ENCODE data around the gene MEF2C.

Gene MEF2C

GRCh38 chr5:88888848-88889188, 5.8 kb upstream of the MEF2C start:
- ATAC-seq (no peak), DNase-seq (no peak)

- DNase-seq = no peak
- no peak for ATAC-seq
Observed at GRCh38 chr5:88888291-88888690, 5.3 kb upstream of the MEF2C start.

GRCh38 chr5:88887342-88887741, 4.4 kb upstream of the MEF2C start:
- no peak for DNase-seq
- no peak for ATAC-seq

- ATAC-seq (no peak), DNase-seq (no peak)
Observed at GRCh38 chr5:88886746-88887341, 3.9 kb upstream of the MEF2C start.

- DNase-seq (no peak), ATAC-seq (no peak)
Observed at GRCh38 chr5:88886252-88886651, 3.3 kb upstream of the MEF2C start.

- no peak for ATAC-seq
- DNase-seq = no peak
Observed at GRCh38 chr5:88885002-88885401, 2.0 kb upstream of the MEF2C start.

GRCh38 chr5:88884608-88884877, 1.6 kb upstream of the MEF2C start:
- DNase-seq (no peak), ATAC-seq (no peak)

- no peak for ATAC-seq
- DNase-seq = peak; percentile 37
Observed at GRCh38 chr5:88883836-88884607, 1.0 kb upstream of the MEF2C start.

- DNase-seq = no peak
- no peak for ATAC-seq
Observed at GRCh38 chr5:88882276-88883038, 527 bp downstream of the MEF2C start.

GRCh38 chr5:88881571-88881971, 1.4 kb downstream of the MEF2C start:
- DNase-seq = no peak

GRCh38 chr5:88880201-88880600, 2.8 kb downstream of the MEF2C start:
- ATAC-seq (no peak), DNase-seq (no peak)

More at GRCh38 chr5:88881571-88881971, 1.4 kb downstream of the MEF2C start:
- peak; percentile 17 for ATAC-seq

GRCh38 chr5:88879724-88880123, 3.3 kb downstream of the MEF2C start:
- DNase-seq (no peak), ATAC-seq (no peak)

- ATAC-seq (no peak), DNase-seq (no peak)
Observed at GRCh38 chr5:88878976-88879375, 4.0 kb downstream of the MEF2C start.

GRCh38 chr5:88877826-88878225, 5.2 kb downstream of the MEF2C start:
- no peak for ATAC-seq
- DNase-seq = no peak

GRCh38 chr5:88876714-88877113, 6.3 kb downstream of the MEF2C start:
- no peak for DNase-seq
- ATAC-seq = no peak

GRCh38 chr5:88875341-88876234, 7.4 kb downstream of the MEF2C start:
- no peak for DNase-seq
- ATAC-seq = no peak

- ATAC-seq (no peak), DNase-seq (no peak)
Observed at GRCh38 chr5:88873447-88873846, 9.5 kb downstream of the MEF2C start.

GRCh38 chr5:88872971-88873370, 10.0 kb downstream of the MEF2C start:
- no peak for DNase-seq
- ATAC-seq = no peak

GRCh38 chr5:88870285-88870684, 12.7 kb downstream of the MEF2C start:
- DNase-seq (no peak), ATAC-seq (no peak)

GRCh38 chr5:88868468-88869068, 14.4 kb downstream of the MEF2C start:
- DNase-seq (no peak), ATAC-seq (no peak)

- no peak for ATAC-seq
- no peak for DNase-seq
Observed at GRCh38 chr5:88867638-88868037, 15.3 kb downstream of the MEF2C start.

- DNase-seq (no peak), ATAC-seq (no peak)
Observed at GRCh38 chr5:88863523-88863922, 19.5 kb downstream of the MEF2C start.
